ENCODE data around the gene SRRM5. TPM values are rescaled to one million over a fixed set of nuclear protein-coding genes. Genes with fewer than 3 reads are reported as not detected.

The SRRM5 gene
- total RNA-seq, 1 experiment from 2014 or later, result not detected

DNA sequence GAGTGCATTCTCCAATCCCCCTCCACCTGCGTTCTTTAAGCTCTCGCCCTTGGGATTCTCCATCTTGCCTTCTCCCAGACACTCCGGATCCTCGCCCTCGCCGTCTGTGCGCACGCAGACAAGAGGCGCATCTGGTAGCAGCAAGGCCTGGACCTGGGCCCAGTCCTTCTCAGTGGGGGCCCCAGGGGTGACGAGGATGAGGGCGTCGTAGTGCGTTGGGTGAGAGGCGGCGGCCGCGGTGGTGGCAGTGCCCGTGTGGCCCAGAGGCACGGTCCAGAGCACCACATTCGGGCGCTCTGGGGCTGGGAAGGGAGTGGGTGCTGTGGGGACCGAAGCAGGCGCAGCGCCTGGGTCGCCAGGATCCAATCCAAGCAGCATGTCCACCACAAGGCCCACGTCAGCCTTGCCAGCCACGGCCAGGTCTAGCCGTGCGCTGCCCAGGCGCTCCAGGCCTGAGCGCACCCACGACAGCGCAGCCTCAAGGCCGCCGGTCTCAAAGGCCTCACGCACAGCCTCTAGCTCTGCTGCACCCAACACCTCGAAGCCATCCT, 19.0 kb upstream of the SRRM5 start:
- H3K9ac ChIP-seq (ENCODE audit: low read length), result no peak overlapping the region
- RAD21 ChIA-PET (ENCODE audit: low non-redundant PET in 1 of 2, low total read pairs in 2 of 2, uncharacterized antibody in 2 of 2, unreplicated experiment in 2 of 2), result interaction anchor here in 1 of 2 experiments (0.5 kb wide), 1 partner anchor 55 kb away, joined by 3 read pairs; no protein-coding TSS in a partner anchor
- H3K9me3 ChIP-seq (ENCODE audit: control insufficient read depth in 1 of 2, insufficient read depth in 1 of 2, low read depth in 1 of 2, low read length in 2 of 2), result no peaks in the 10 kb centered on the region
- H3K4me1 ChIP-seq (ENCODE audit: control insufficient read depth in 1 of 2, insufficient read depth in 2 of 2, low read length in 2 of 2), result peaks cover 7 to 23% of the 10 kb centered on the region in 2 experiments; a peak in 3 of 4 replicates
- peaks cover 8 to 9% of the 10 kb centered on the region in 2 experiments; a peak in 3 of 4 replicates for H3K36me3 ChIP-seq (ENCODE audit: control insufficient read depth in 1 of 2, insufficient read depth in 2 of 2, low read length in 2 of 2)
- H3K27ac ChIP-seq (ENCODE audit: low read depth, low read length), result no peak overlapping the region
- CTCF ChIA-PET, result no interaction called here
- TF ChIP-seq POLR2A (IDR thresholded peaks at IDR 0.05; ENCODE audit: borderline replicate concordance, extremely low read depth, insufficient read depth, insufficient read length), result no peak
- no peak for TF ChIP-seq ZBTB33 (IDR thresholded peaks at IDR 0.05; ENCODE audit: extremely low read depth, insufficient replicate concordance, low read length)
- TF ChIP-seq FOSL1 (IDR thresholded peaks at IDR 0.05; ENCODE audit: low read depth), result no peak
- no peak for TF ChIP-seq ZNF274 (IDR thresholded peaks at IDR 0.05; ENCODE audit: low read depth, low read length)
- TF ChIP-seq ELF1 (IDR thresholded peaks at IDR 0.05; ENCODE audit: borderline replicate concordance, low read depth), result no peak
- TF ChIP-seq EZH2 (IDR thresholded peaks at IDR 0.05), result no peak
- TF ChIP-seq CEBPB (IDR thresholded peaks at IDR 0.05; ENCODE audit: low read depth), result no peak
- no peak for TF ChIP-seq ZFX (IDR thresholded peaks at IDR 0.05)
- no peak for TF ChIP-seq MAX (IDR thresholded peaks at IDR 0.05)
- TF ChIP-seq SIN3A (IDR thresholded peaks at IDR 0.05; ENCODE audit: low read depth), result no peak
- TF ChIP-seq SP1 (IDR thresholded peaks at IDR 0.05; ENCODE audit: low read depth), result no peak
- TF ChIP-seq EGR1 (IDR thresholded peaks at IDR 0.05; ENCODE audit: low read depth), result no peak
- TF ChIP-seq RAD21 (IDR thresholded peaks at IDR 0.05; ENCODE audit: low read depth), result no peak
- H3K4me2 ChIP-seq (ENCODE audit: low read length), result no peak overlapping the region
- no peak for ATAC-seq
- peaks cover 38% of the 10 kb centered on the region for H3K79me2 ChIP-seq (ENCODE audit: insufficient read depth, low read length)
- H3K27me3 ChIP-seq (ENCODE audit: insufficient read depth, low read length), result no peaks in the 10 kb centered on the region
- H3K4me3 ChIP-seq (replicated peaks in 1 of 2; ENCODE audit: low read depth in 1 of 2, low read length in 2 of 2), result no peak overlapping the region
- no peaks in the 10 kb centered on the region for H3K9me2 ChIP-seq (ENCODE audit: insufficient read depth)
- intact Hi-C loops (cut with micrococcal nuclease), result loop anchor here (5.0 kb wide), 1 partner anchor 161 kb away; no protein-coding TSS in a partner anchor
- no peaks in the 10 kb centered on the region for H4K20me1 ChIP-seq (ENCODE audit: insufficient read depth)
- no TSS peak for BruUV-seq (replicated peaks)
- POLR2A ChIA-PET, result no interaction called here
- no peak for DNase-seq (ENCODE audit: low read depth, low spot score)
- no peak overlapping the region for H2AFZ ChIP-seq (ENCODE audit: low read depth, low read length, poor library complexity, severe bottlenecking)

Data from HCT116 (cell line).